WTC11 (cell line): ENCODE results near the gene MATR3. TPM values are rescaled to one million over a fixed set of nuclear protein-coding genes. Genes with fewer than 3 reads are reported as not detected.

Source experiments
- AR ChIP-seq: fragments of 250-450 bp; sonication (Bioruptor Pico); IDR thresholded peaks from 2 replicates; pipeline ENCODE4 v1.9.0; 2021; ENCODE audit warnings: mild to moderate bottlenecking
- ARID4B ChIP-seq: sonication (generic); formaldehyde crosslinking; IDR thresholded peaks from 2 replicates; pipeline ENCODE4 v1.8.0; 2023; ENCODE audit warnings: missing genetic modification reagents, mild to moderate bottlenecking, borderline replicate concordance
- ATF1 ChIP-seq: sonication (generic); formaldehyde crosslinking; IDR thresholded peaks from 2 replicates; pipeline ENCODE4 v1.8.1; 2023; ENCODE audit warnings: mild to moderate bottlenecking, moderate library complexity, missing genetic modification reagents
- CDX4 ChIP-seq: fragments of 250-450 bp; sonication (Bioruptor Pico); IDR thresholded peaks from 2 replicates; pipeline ENCODE4 v1.9.0; 2021; ENCODE audit warnings: moderate library complexity, mild to moderate bottlenecking, inconsistent platforms, borderline replicate concordance
- CREM ChIP-seq: sonication (generic); formaldehyde crosslinking; IDR thresholded peaks from 2 replicates; pipeline ENCODE4 v1.8.1; 2022; ENCODE audit warnings: mild to moderate bottlenecking, missing genetic modification reagents, moderate library complexity
- ERG ChIP-seq: fragments of 250-450 bp; sonication (Bioruptor Pico); IDR thresholded peaks from 2 replicates; pipeline ENCODE4 v1.8.0; 2021; ENCODE audit warnings: mild to moderate bottlenecking
- FOXJ3 ChIP-seq: sonication (generic); formaldehyde crosslinking; IDR thresholded peaks from 2 replicates; pipeline ENCODE4 v1.9.0; 2021; ENCODE audit warnings: missing genetic modification reagents, mild to moderate bottlenecking, borderline replicate concordance
- FOXK1 ChIP-seq: sonication (generic); formaldehyde crosslinking; IDR thresholded peaks from 2 replicates; pipeline ENCODE4 v1.8.0; 2022; ENCODE audit warnings: mild to moderate bottlenecking, moderate library complexity, missing genetic modification reagents
- FOXP1 ChIP-seq: sonication (generic); formaldehyde crosslinking; IDR thresholded peaks from 2 replicates; pipeline ENCODE4 v1.8.0; 2022; ENCODE audit warnings: missing genetic modification reagents, mild to moderate bottlenecking, moderate library complexity, borderline replicate concordance
- IRF1 ChIP-seq: sonication (generic); formaldehyde crosslinking; IDR thresholded peaks from 2 replicates; pipeline ENCODE4 v1.8.0; 2023; ENCODE audit warnings: missing genetic modification reagents
- JAZF1 ChIP-seq: fragments of 250-450 bp; sonication (Bioruptor Pico); IDR thresholded peaks from 2 replicates; pipeline ENCODE4 v1.9.0; 2021; ENCODE audit warnings: moderate library complexity, mild to moderate bottlenecking, inconsistent platforms
- NFATC4 ChIP-seq: fragments of 250-450 bp; sonication (Bioruptor Pico); IDR thresholded peaks from 2 replicates; pipeline ENCODE4 v1.9.0; 2021; ENCODE audit warnings: mild to moderate bottlenecking
- NFE2L1 ChIP-seq: sonication (generic); formaldehyde crosslinking; IDR thresholded peaks from 2 replicates; pipeline ENCODE4 v1.8.1; 2023; ENCODE audit warnings: missing genetic modification reagents
- NR3C1 ChIP-seq: sonication (generic); formaldehyde crosslinking; conservative IDR thresholded peaks from 2 replicates; pipeline ENCODE4 v1.8.1; 2023; ENCODE audit warnings: low read depth, mild to moderate bottlenecking, missing genetic modification reagents
- OVOL2 ChIP-seq: fragments of 250-450 bp; sonication (Bioruptor Pico); IDR thresholded peaks from 2 replicates; pipeline ENCODE4 v1.9.0; 2021; ENCODE audit warnings: mild to moderate bottlenecking, borderline replicate concordance
- SMAD3 ChIP-seq: sonication (generic); formaldehyde crosslinking; IDR thresholded peaks from 2 replicates; pipeline ENCODE4 v1.8.0; 2022; ENCODE audit warnings: missing genetic modification reagents, mild to moderate bottlenecking, borderline replicate concordance
- SOX15 ChIP-seq: fragments of 250-450 bp; sonication (Bioruptor Pico); IDR thresholded peaks from 2 replicates; pipeline ENCODE4 v1.9.0; 2021; ENCODE audit warnings: mild to moderate bottlenecking
- TP53 ChIP-seq: sonication (generic); formaldehyde crosslinking; IDR thresholded peaks from 2 replicates; pipeline ENCODE4 v1.8.1; 2023; ENCODE audit warnings: mild to moderate bottlenecking, missing genetic modification reagents
- USF1 ChIP-seq: sonication (generic); formaldehyde crosslinking; IDR thresholded peaks from 2 replicates; pipeline ENCODE4 v1.8.0; 2022; ENCODE audit warnings: mild to moderate bottlenecking, missing genetic modification reagents
- ZNF138 ChIP-seq: sonication (generic); formaldehyde crosslinking; conservative IDR thresholded peaks from 2 replicates; pipeline ENCODE4 v1.8.1; 2022; ENCODE audit warnings: mild to moderate bottlenecking, moderate library complexity, missing genetic modification reagents
- ZNF425 ChIP-seq: fragments of 250-450 bp; sonication (Bioruptor Pico); conservative IDR thresholded peaks from 2 replicates; pipeline ENCODE4 v1.9.0; 2021; ENCODE audit warnings: mild to moderate bottlenecking
- total RNA-seq: library from RNA; stranded (reverse); gene quantifications from 3 replicates; pipeline ENCODE4 v1.2.3, GENCODE V29; 2021

The MATR3 gene
- total RNA-seq, 1 experiment from 2014 or later, result 290 TPM

GRCh38 chr5:139293507-139294373 is at the start of gene MATR3 (continued):
- TF ChIP-seq USF1 (CRISPR knock-in tag) (no peak; the same call in 1 of the 2 replicates), NR3C1 (no peak), FOXK1 (CRISPR knock-in tag) (peak; percentile 83), JAZF1 (CRISPR knock-in tag) (no peak), FOXP1 (peak; percentile 77), TP53 (peak; percentile 25; the same call in 1 of the 2 replicates), OVOL2 (CRISPR knock-in tag) (peak; percentile 57; the same call in 1 of the 2 replicates), CDX4 (CRISPR knock-in tag) (no peak; the same call in 1 of the 2 replicates), ZNF425 (no peak), CREM (CRISPR knock-in tag) (peak; percentile 40; the same call in 1 of the 2 replicates), ERG (CRISPR knock-in tag) (peak; percentile 30; the same call in 1 of the 2 replicates), SOX15 (CRISPR knock-in tag) (no peak), SMAD3 (CRISPR knock-in tag) (0 out of 2 replicates have a peak, but pooled peaks have one; percentile 11), NFATC4 (CRISPR knock-in tag) (peak; percentile 87), AR (CRISPR knock-in tag) (peak; percentile 67; the same call in 1 of the 2 replicates), FOXJ3 (CRISPR knock-in tag) (no peak), NFE2L1 (CRISPR knock-in tag) (no peak), IRF1 (CRISPR knock-in tag) (no peak), ZNF138 (0 out of 2 replicates have a peak, but pooled peaks have one; percentile 29), ARID4B (CRISPR knock-in tag) (peak; percentile 93; the same call in 1 of the 2 replicates), ATF1 (CRISPR knock-in tag) (peak; percentile 82; the same call in 1 of the 2 replicates)
